Left ventricle myocardium superior (tissue), 1 donor: ENCODE results near the gene NOTCH2. TPM values are rescaled to one million over a fixed set of nuclear protein-coding genes. Genes with fewer than 3 reads are reported as not detected.
"Not testable (repeated sequence)": the region's sequence is repeated elsewhere in the genome, so short reads cannot be mapped to it uniquely, and the experiment has no call there.

Source experiments
- ATAC-seq: fragments of 200-7000 bp; cut with Tn5 transposase; one replicate; pipeline ENCODE4 v1.9.1; 2020; ENCODE audit warnings: mild to moderate bottlenecking, moderate library complexity
- DNase-seq: peaks from one replicate; pipeline ENCODE4 v3.0.0-alpha.2; 2020
- intact Hi-C: fragments of 100-400 bp; cut with micrococcal nuclease; formaldehyde crosslinking; loops from one replicate; pipeline ENCODE4 v1.11.0; 2022
- long read RNA-seq: library from polyadenylated mRNA; unstranded; transcript quantifications from one replicate; pipeline ENCODE4 v2.0.0, GENCODE V29; 2021
- total RNA-seq: library from RNA; stranded (reverse); fragmentation: NEBNext Ultra II Directional; extraction: Animal tissue kit (Norgen Biotek cat#: 25700); gene quantifications from one replicate; pipeline ENCODE4 v1.2.1, GENCODE V29; 2021
- donor health status: DM: no; HTN: yes; CAD: no; lungs with severe emphysema.

NOTCH2 gene
- 15.6 TPM for total RNA-seq
- long read RNA-seq, partial matches to known transcripts: 1 of 6 reads
- long read RNA-seq, other reads (novel, unspliced or antisense): 5 of 6 reads

- ATAC-seq (peak; percentile 80), DNase-seq (peak; percentile 77)
- intact Hi-C loops: not testable (repeated sequence)
Measured at GRCh38 chr1:120069067-120069919, at the start of gene NOTCH2. NOTCH2 (minus strand) TSS chr1:120069662; CDS start chr1:120069406, 256 bp downstream.

- intact Hi-C loops: not testable (repeated sequence)
- ATAC-seq (peak; percentile 78), DNase-seq (peak; percentile 49)
Measured at GRCh38 chr1:120117371-120118177, 48.1 kb upstream of the NOTCH2 start.

GRCh38 chr1:120116094-120116493, 46.6 kb upstream of the NOTCH2 start:
- intact Hi-C loops, ATAC-seq, DNase-seq: not testable (repeated sequence)

- DNase-seq, ATAC-seq, intact Hi-C loops: not testable (repeated sequence)
Measured at GRCh38 chr1:120113134-120113533, 43.7 kb upstream of the NOTCH2 start.

GRCh38 chr1:120112212-120112611, 42.8 kb upstream of the NOTCH2 start:
- ATAC-seq, intact Hi-C loops, DNase-seq: not testable (repeated sequence)

- intact Hi-C loops, DNase-seq, ATAC-seq: not testable (repeated sequence)
Measured at GRCh38 chr1:120111771-120112170, 42.3 kb upstream of the NOTCH2 start.

- DNase-seq, intact Hi-C loops, ATAC-seq: not testable (repeated sequence)
Measured at GRCh38 chr1:120111008-120111407, 41.5 kb upstream of the NOTCH2 start.

- intact Hi-C loops, ATAC-seq, DNase-seq: not testable (repeated sequence)
Measured at GRCh38 chr1:120109656-120110055, 40.2 kb upstream of the NOTCH2 start.

GRCh38 chr1:120109180-120109579, 39.7 kb upstream of the NOTCH2 start:
- intact Hi-C loops, DNase-seq, ATAC-seq: not testable (repeated sequence)

GRCh38 chr1:120105288-120105687, 35.8 kb upstream of the NOTCH2 start:
- ATAC-seq, DNase-seq, intact Hi-C loops: not testable (repeated sequence)

GRCh38 chr1:120103768-120104167, 34.3 kb upstream of the NOTCH2 start:
- intact Hi-C loops, DNase-seq, ATAC-seq: not testable (repeated sequence)

GRCh38 chr1:120101593-120101992, 32.1 kb upstream of the NOTCH2 start:
- DNase-seq, intact Hi-C loops, ATAC-seq: not testable (repeated sequence)

GRCh38 chr1:120100590-120100989, 31.1 kb upstream of the NOTCH2 start:
- DNase-seq, intact Hi-C loops, ATAC-seq: not testable (repeated sequence)

- intact Hi-C loops, ATAC-seq, DNase-seq: not testable (repeated sequence)
Measured at GRCh38 chr1:120098986-120099759, 29.7 kb upstream of the NOTCH2 start.

- intact Hi-C loops, DNase-seq, ATAC-seq: not testable (repeated sequence)
Measured at GRCh38 chr1:120096981-120097545, 27.6 kb upstream of the NOTCH2 start.

- intact Hi-C loops, DNase-seq, ATAC-seq: not testable (repeated sequence)
Measured at GRCh38 chr1:120093548-120094181, 24.2 kb upstream of the NOTCH2 start.
